H1 (cell line): Measurements from ENCODE around the gene OCIAD1. TPM values are rescaled to one million over a fixed set of nuclear protein-coding genes. Genes with fewer than 3 reads are reported as not detected.
"Not testable (repeated sequence)": the region's sequence is repeated elsewhere in the genome, so short reads cannot be mapped to it uniquely, and the experiment has no call there.

Source experiments
- CTCF ChIA-PET: fragments of 300-600 bp; sonication (Branson Sonifier 250); formaldehyde crosslinking; loops from one replicate; lab custom pipeline; 2021; ENCODE audit not compliant: partially characterized antibody; lab: Charles Lee
- POLR2A ChIA-PET: fragments of 300-600 bp; sonication (Branson Sonifier 250); formaldehyde crosslinking; loops from one replicate; lab custom pipeline; 2021; ENCODE audit warnings: inconsistent platforms; ENCODE audit not compliant: partially characterized antibody; lab: Charles Lee
- DNase-seq, 2 experiments: peaks; one replicate each; pipeline versions ENCODE4 v3.0.0 to v3.0.0-alpha.2; 2010 to 2022; ENCODE audit warnings: low spot score in 2 of 2, low read depth in 1 of 2, mixed read lengths in 1 of 2
- FAIRE-seq: peaks from 2 replicates; lab custom pipeline; 2011; peaks lifted over from hg19 to GRCh38; lab: Jason Lieb, UNC
- H2AFZ ChIP-seq: 2 replicates; pipeline ENCODE4 v1.8.1; 2012; ENCODE audit warnings: low read length, inconsistent platforms
- H2AK5ac ChIP-seq: 2 replicates; pipeline ENCODE4 v1.6.1; 2013; ENCODE audit warnings: low read depth, low read length
- H2BK120ac ChIP-seq: replicated peaks from 2 replicates; pipeline ENCODE3; 2013; ENCODE audit warnings: low read depth, low read length, inconsistent platforms
- H2BK12ac ChIP-seq: 2 replicates; pipeline ENCODE4 v1.6.1; 2013; ENCODE audit warnings: low read depth, low read length
- H2BK15ac ChIP-seq: 2 replicates; pipeline ENCODE4 v1.6.1; 2013; ENCODE audit warnings: low read length
- H2BK20ac ChIP-seq: 2 replicates; pipeline ENCODE4 v1.6.1; 2013; ENCODE audit warnings: low read length
- H2BK5ac ChIP-seq: 2 replicates; pipeline ENCODE4 v1.6.1; 2013; ENCODE audit warnings: low read depth, low read length
- H3K14ac ChIP-seq: 2 replicates; pipeline ENCODE4 v1.6.1; 2013; ENCODE audit warnings: inconsistent platforms; ENCODE audit not compliant: insufficient read length
- H3K18ac ChIP-seq: 2 replicates; pipeline ENCODE4 v1.6.1; 2013; ENCODE audit warnings: low read length; ENCODE audit errors: extremely low read depth
- H3K23ac ChIP-seq: 2 replicates; pipeline ENCODE4 v1.6.1; 2013; ENCODE audit warnings: inconsistent platforms; ENCODE audit not compliant: insufficient read length
- H3K23me2 ChIP-seq: 2 replicates; pipeline ENCODE4 v1.6.1; 2013; ENCODE audit warnings: low read depth, low read length
- H3K27ac ChIP-seq: 2 replicates; pipeline ENCODE4 v1.6.1; 2011; ENCODE audit warnings: low read depth, low read length, inconsistent platforms
- H3K27me3 ChIP-seq, 4 experiments: replicated peaks in 1 of 4; 1 replicate in 1 of 4; 2 replicates in 3 of 4; pipeline versions ENCODE4 v1.6.1 to v1.8.1; 2011 to 2013; ENCODE audit warnings: low read length in 3 of 4, mild to moderate bottlenecking in 3 of 4, inconsistent platforms in 2 of 4, mixed read lengths in 2 of 4, moderate library complexity in 1 of 4; ENCODE audit not compliant: control insufficient read depth in 3 of 4, insufficient read depth in 3 of 4; ENCODE audit errors: extremely low read depth in 1 of 4
- H3K36me3 ChIP-seq, 4 experiments: 2 replicates each; pipeline versions ENCODE4 v1.6.1 to v1.8.1; 2011 to 2013; ENCODE audit warnings: mild to moderate bottlenecking in 4 of 4, low read length in 3 of 4, moderate library complexity in 2 of 4, control low read depth in 1 of 4, inconsistent platforms in 1 of 4; ENCODE audit not compliant: insufficient read depth in 4 of 4, control insufficient read depth in 2 of 4
- H3K4ac ChIP-seq: replicated peaks from 2 replicates; pipeline ENCODE3; 2013; ENCODE audit warnings: low read length, low read depth, mixed read lengths, inconsistent platforms; ENCODE audit not compliant: insufficient read length
- H3K4me1 ChIP-seq, 4 experiments: replicated peaks in 1 of 4; 1 replicate in 1 of 4; 2 replicates in 3 of 4; pipeline versions ENCODE4 v1.6.1 to v1.8.1; 2011 to 2013; ENCODE audit warnings: low read length in 3 of 4, inconsistent platforms in 2 of 4, mixed read lengths in 1 of 4; ENCODE audit not compliant: insufficient read depth in 4 of 4, control insufficient read depth in 3 of 4
- H3K4me2 ChIP-seq, 2 experiments: 2 replicates each; pipeline versions ENCODE4 v1.6.1 to v1.8.1; 2011 to 2013; ENCODE audit warnings: low read depth in 2 of 2, low read length in 2 of 2, control low read depth in 1 of 2, inconsistent platforms in 1 of 2, mild to moderate bottlenecking in 1 of 2; ENCODE audit not compliant: insufficient read depth in 1 of 2
- H3K4me3 ChIP-seq, 4 experiments: fragments of 200-600, 300-600 bp in 1 of 4; sonication (generic), shearing (Covaris generic), sonication (Bioruptor Twin) in 1 of 4; 2 replicates each; pipeline versions ENCODE4 v1.5.1 to v1.8.1; 2011 to 2016; ENCODE audit warnings: low read length in 4 of 4, low read depth in 3 of 4, control low read depth in 2 of 4, inconsistent platforms in 2 of 4, mild to moderate bottlenecking in 2 of 4, mixed read lengths in 1 of 4, moderate library complexity in 1 of 4; ENCODE audit not compliant: insufficient read depth in 2 of 4; ENCODE audit errors: extremely low read depth in 1 of 4
- H3K56ac ChIP-seq: replicated peaks from 2 replicates; pipeline ENCODE3; 2013; ENCODE audit warnings: low read depth, mild to moderate bottlenecking, mixed read lengths, low read length, inconsistent platforms; ENCODE audit not compliant: insufficient read length
- H3K79me1 ChIP-seq: 2 replicates; pipeline ENCODE4 v1.6.1; 2013; ENCODE audit warnings: low read depth, low read length, control low read depth
- H3K79me2 ChIP-seq, 2 experiments: 2 replicates each; pipeline versions ENCODE4 v1.6.1 to v1.8.1; 2012 to 2013; ENCODE audit warnings: low read length in 2 of 2, mild to moderate bottlenecking in 2 of 2, inconsistent platforms in 1 of 2; ENCODE audit not compliant: insufficient read depth in 2 of 2, control insufficient read depth in 1 of 2
- H3K9ac ChIP-seq, 4 experiments: replicated peaks in 1 of 4; 1 replicate in 1 of 4; 2 replicates in 3 of 4; pipeline versions ENCODE4 v1.6.1 to v1.8.1; 2011 to 2013; ENCODE audit warnings: low read depth in 3 of 4, low read length in 3 of 4, control low read depth in 2 of 4, mild to moderate bottlenecking in 2 of 4, moderate library complexity in 2 of 4, inconsistent platforms in 1 of 4; ENCODE audit errors: extremely low read depth in 1 of 4
- H3K9me3 ChIP-seq, 2 experiments: 2 replicates each; pipeline versions ENCODE4 v1.6.1 to v1.8.1; 2012 to 2013; ENCODE audit warnings: mild to moderate bottlenecking in 2 of 2, moderate library complexity in 2 of 2, control low read depth in 1 of 2, inconsistent platforms in 1 of 2, low read depth in 1 of 2, low read length in 1 of 2, mixed read lengths in 1 of 2; ENCODE audit not compliant: insufficient read depth in 2 of 2
- H4K20me1 ChIP-seq, 2 experiments: replicated peaks in 1 of 2; 2 replicates each; pipeline versions ENCODE3 to v1.8.1; 2011 to 2013; ENCODE audit warnings: inconsistent platforms in 2 of 2, low read length in 2 of 2, mild to moderate bottlenecking in 1 of 2; ENCODE audit not compliant: insufficient read depth in 2 of 2, control insufficient read depth in 1 of 2
- H4K5ac ChIP-seq: 2 replicates; pipeline ENCODE4 v1.6.1; 2013; ENCODE audit warnings: low read length, low read depth, mixed read lengths, inconsistent platforms; ENCODE audit not compliant: insufficient read length
- H4K8ac ChIP-seq: 2 replicates; pipeline ENCODE4 v1.8.0; 2013; ENCODE audit warnings: mild to moderate bottlenecking, moderate library complexity, low read length, inconsistent platforms; ENCODE audit not compliant: insufficient read depth; ENCODE audit errors: extremely low read depth
- H4K91ac ChIP-seq: replicated peaks from 2 replicates; pipeline ENCODE3; 2013; ENCODE audit warnings: low read length, mixed read lengths, inconsistent platforms; ENCODE audit not compliant: insufficient read length
- WGBS, 2 experiments: shearing (Covaris generic) in 1 of 2; methylation state at CpG; one replicate each; pipeline versions ENCODE4 v1.1.6 to v1.1.7; 2013 to 2015; ENCODE audit warnings: low lambda C conversion rate in 2 of 2, mixed read lengths in 2 of 2, inconsistent platforms in 1 of 2, low coverage in 1 of 2, missing lambda C conversion rate in 1 of 2; ENCODE audit not compliant: insufficient replicate concordance in 2 of 2, insufficient coverage in 1 of 2, insufficient read length in 1 of 2; ENCODE audit errors: extremely low coverage in 1 of 2, missing lambda C conversion rate in 1 of 2; 5-methylcytosine and 5-hydroxymethylcytosine counted together
- polyA plus RNA-seq, 7 experiments: library from polyadenylated mRNA; depleted of rRNA in 3 of 7; stranded (reverse) in 5 of 7; unstranded in 2 of 7; fragments of >200 nt in 5 of 7; fragments of 200-250 nt in 2 of 7; gene quantifications; 1 replicate in 5 of 7; 2 replicates in 1 of 7; 4 replicates in 1 of 7; pipeline versions ENCODE4 v1.2.1 to v1.2.3, GENCODE V29; 2011 to 2013; ENCODE audit warnings: missing spikeins in 2 of 7, mixed read lengths in 2 of 7
- total RNA-seq: library from RNA; stranded (reverse); fragmentation: NEBNext Ultra II Directional; extraction: Animal tissue kit (Norgen Biotek cat#: 25700); gene quantifications from 2 replicates; pipeline ENCODE4 v1.2.1, GENCODE V29; 2021

The OCIAD1 gene
- total and polyA plus RNA-seq, 2 of the 8 experiments (the other 6 are each of a cell fraction or from before 2014, with no cell fraction given): 79.9 to 163 TPM

DNA sequence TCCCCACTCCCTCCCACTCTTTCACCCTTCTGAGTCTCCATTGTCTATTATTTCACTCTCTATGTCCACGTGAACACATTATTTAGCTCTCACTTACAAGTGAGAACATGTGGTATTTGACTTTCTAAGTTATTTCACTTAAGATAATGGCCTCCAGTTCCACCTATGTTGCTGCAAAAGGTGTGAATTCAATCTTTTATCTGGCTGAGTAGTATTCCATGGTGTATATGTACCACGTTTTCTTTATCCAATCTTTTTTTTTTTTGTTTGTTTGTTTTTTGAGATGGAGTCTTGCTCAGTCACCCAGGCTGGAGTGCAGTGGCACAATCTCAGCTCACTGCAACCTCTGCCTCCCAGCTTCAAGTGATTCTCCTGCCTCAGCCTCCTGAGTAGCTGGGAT lies 30.7 kb upstream of the OCIAD1 start:
- H3K4ac ChIP-seq, H2BK20ac ChIP-seq, H2AK5ac ChIP-seq, H3K9me3 ChIP-seq, H2BK120ac ChIP-seq, H2BK12ac ChIP-seq, H4K5ac ChIP-seq, H4K20me1 ChIP-seq, H3K27ac ChIP-seq, H3K79me2 ChIP-seq, H3K56ac ChIP-seq, H4K91ac ChIP-seq, H3K23ac ChIP-seq, H3K18ac ChIP-seq, H2AFZ ChIP-seq, H2BK5ac ChIP-seq, DNase-seq, H3K23me2 ChIP-seq, H3K36me3 ChIP-seq, H3K27me3 ChIP-seq, FAIRE-seq, H4K8ac ChIP-seq, H3K4me2 ChIP-seq, H3K14ac ChIP-seq, H3K4me3 ChIP-seq, H3K79me1 ChIP-seq, H2BK15ac ChIP-seq, H3K4me1 ChIP-seq, H3K9ac ChIP-seq: not testable (repeated sequence)
- CTCF ChIA-PET: interaction anchor here (0.5 to 0.8 kb wide), 3 partner anchors 131 to 563 kb away, joined by 3 read pairs; no protein-coding TSS in a partner anchor
- WGBS, 2 experiments: 93% methylated on average over 2 of the region's 2 CpGs; no CpG with 5 or more reads in 1 of the 2 experiments
- POLR2A ChIA-PET: interaction anchor here (2.0 kb wide), 1 partner anchor 20 kb away, joined by 4 read pairs; the partner anchor contains the start of gene FRYL
